IgD-negative memory B cell (primary cell): ENCODE results near the gene FBP2. TPM values are rescaled to one million over a fixed set of nuclear protein-coding genes. Genes with fewer than 3 reads are reported as not detected.
"Not testable (repeated sequence)": the region's sequence is repeated elsewhere in the genome, so short reads cannot be mapped to it uniquely, and the experiment has no call there.

Experiments used
- H3K27ac Mint-ChIP-seq, 3 donors: one replicate each; pipeline ENCODE4 v1.8.0; 2020 to 2022; ENCODE audit warnings: mild to moderate bottlenecking in 3 of 3, mixed read lengths in 3 of 3, moderate library complexity in 1 of 3
- H3K27me3 Mint-ChIP-seq: one replicate; pipeline ENCODE4 v1.8.0; 2021; ENCODE audit warnings: mixed read lengths
- H3K36me3 Mint-ChIP-seq: one replicate; pipeline ENCODE4 v1.8.0; 2020; ENCODE audit warnings: mild to moderate bottlenecking, mixed read lengths
- H3K4me1 Mint-ChIP-seq, 3 donors: one replicate each; pipeline ENCODE4 v1.8.0; 2020 to 2022; ENCODE audit warnings: mixed read lengths in 3 of 3, mild to moderate bottlenecking in 1 of 3
- H3K4me3 Mint-ChIP-seq, 4 donors: one replicate each; pipeline ENCODE4 v1.8.0; 2020 to 2022; ENCODE audit warnings: mild to moderate bottlenecking in 4 of 4, mixed read lengths in 4 of 4, moderate library complexity in 3 of 4
- H3K9me3 Mint-ChIP-seq, 3 donors: one replicate each; pipeline ENCODE4 v1.8.0; 2020 to 2021; ENCODE audit warnings: mixed read lengths in 3 of 3, mild to moderate bottlenecking in 1 of 3
- polyA plus RNA-seq: library from polyadenylated mRNA; unstranded; fragments of 300-500 nt; fragmentation: Illumina TruSeq; gene quantifications from one replicate; pipeline ENCODE4 v1.2.3, GENCODE V29; 2021

The FBP2 gene
- polyA plus RNA-seq, 1 donor from 2014 or later, result not detected

DNA sequence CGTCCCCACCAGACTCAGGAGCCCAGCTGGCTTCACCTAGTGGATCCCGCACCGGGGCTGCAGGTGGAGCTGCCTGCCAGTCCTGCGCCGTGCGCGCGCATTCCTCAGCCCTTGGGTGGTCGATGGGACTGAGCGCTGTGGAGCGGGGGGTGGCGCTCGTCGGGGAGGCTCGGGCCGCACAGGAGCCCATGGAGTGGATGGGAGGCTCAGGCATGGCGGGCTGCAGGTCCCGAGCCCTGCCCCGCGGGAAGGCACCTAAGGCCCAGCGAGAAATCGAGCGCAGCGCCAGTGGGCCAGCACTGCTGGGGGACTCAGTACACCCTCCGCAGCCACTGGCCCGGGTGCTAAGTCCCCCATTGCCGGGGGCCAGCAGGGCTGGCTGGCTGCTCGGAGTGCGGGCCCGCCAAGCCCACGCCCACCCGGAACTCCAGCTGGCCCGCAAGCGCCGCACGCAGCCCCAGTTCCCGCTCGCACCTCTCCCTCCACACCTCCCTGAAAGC lies 2.5 kb downstream of the FBP2 start:
- not testable (repeated sequence) for H3K4me3 Mint-ChIP-seq, H3K4me1 Mint-ChIP-seq, H3K9me3 Mint-ChIP-seq, H3K27me3 Mint-ChIP-seq, H3K27ac Mint-ChIP-seq, H3K36me3 Mint-ChIP-seq

DNA sequence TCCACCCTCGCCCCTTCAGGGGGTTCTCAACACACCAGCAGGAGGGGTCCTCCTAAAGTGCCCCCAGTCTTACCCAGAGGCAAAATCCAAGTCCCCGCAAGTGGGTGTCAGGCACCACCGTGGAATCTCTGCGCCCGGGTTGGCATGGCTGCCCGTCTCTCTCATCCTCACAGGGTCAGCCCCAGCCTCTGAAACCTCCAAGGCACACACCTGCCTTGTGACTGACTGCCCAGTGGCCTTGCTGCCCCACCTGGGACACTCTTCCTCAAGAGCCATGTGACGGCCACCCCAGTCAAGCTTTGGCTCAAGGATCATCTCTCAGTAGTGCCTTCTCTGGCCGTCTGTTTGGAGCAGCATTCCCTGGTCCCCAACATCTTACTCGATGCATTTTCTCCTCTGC lies 4.9 kb downstream of the FBP2 start:
- no peak overlapping the region for H3K27ac Mint-ChIP-seq
- H3K4me1 Mint-ChIP-seq, result peaks cover 2 to 9% (median 5%) of the 10 kb centered on the region in 3 donors
- no peak overlapping the region for H3K4me3 Mint-ChIP-seq
- H3K36me3 Mint-ChIP-seq, result no peaks in the 10 kb centered on the region
- H3K9me3 Mint-ChIP-seq, result no peaks in the 10 kb centered on the region
- peaks cover 2% of the 10 kb centered on the region for H3K27me3 Mint-ChIP-seq

DNA sequence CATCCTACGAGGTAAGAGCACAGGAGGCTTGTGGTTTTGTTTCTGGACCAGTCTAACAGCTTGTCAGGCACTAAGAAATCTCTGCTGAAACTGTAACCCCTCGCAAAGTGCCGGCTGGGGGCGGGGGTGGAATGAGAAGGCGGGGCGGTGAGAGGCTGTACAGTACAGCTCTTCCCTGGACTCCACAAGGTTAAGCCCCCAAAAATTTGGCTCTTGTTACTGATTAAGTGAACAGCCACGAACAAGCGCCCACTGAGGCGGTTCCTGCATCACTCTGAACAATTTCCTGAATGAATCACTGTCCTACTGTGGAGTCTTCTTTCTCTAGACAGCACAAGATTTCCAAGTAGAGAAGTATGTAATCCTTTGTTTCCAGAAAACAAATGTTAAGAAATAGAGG lies 6.8 kb downstream of the FBP2 start:
- Mint-ChIP-seq H3K36me3 (no peaks in the 10 kb centered on the region), H3K27ac (no peak overlapping the region), H3K4me3 (peak overlapping the region in 1 of 4 donors; percentile 28), H3K27me3 (peaks cover 2% of the 10 kb centered on the region), H3K4me1 (peaks cover 2 to 9% (median 5%) of the 10 kb centered on the region in 3 donors), H3K9me3 (no peaks in the 10 kb centered on the region)

DNA sequence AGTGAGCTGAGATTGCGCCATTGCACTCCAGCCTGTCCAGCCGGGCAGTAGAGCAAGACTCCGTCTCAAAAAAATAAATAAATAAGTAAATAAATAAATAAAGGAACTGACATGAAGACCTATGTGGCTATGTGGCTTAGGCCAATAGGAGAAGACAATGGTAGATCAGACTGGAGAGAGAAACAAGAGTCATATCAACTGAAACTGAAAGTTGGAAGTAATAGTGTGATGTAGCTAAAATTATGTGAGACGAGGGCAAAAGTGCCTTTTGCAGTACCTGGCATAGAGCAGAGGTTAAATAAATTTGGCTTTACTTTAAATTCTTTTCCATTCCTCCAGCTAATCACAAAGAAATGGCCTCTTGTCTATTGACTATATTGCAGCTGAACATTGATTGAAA lies 7.3 kb downstream of the FBP2 start:
- H3K27me3 Mint-ChIP-seq, result peaks cover 2% of the 10 kb centered on the region
- no peak overlapping the region for H3K27ac Mint-ChIP-seq
- no peaks in the 10 kb centered on the region for H3K9me3 Mint-ChIP-seq
- H3K4me1 Mint-ChIP-seq, result peaks cover 2 to 9% (median 5%) of the 10 kb centered on the region in 3 donors
- H3K36me3 Mint-ChIP-seq, result no peaks in the 10 kb centered on the region
- peak overlapping the region in 1 of 4 donors; percentile 38 for H3K4me3 Mint-ChIP-seq

DNA sequence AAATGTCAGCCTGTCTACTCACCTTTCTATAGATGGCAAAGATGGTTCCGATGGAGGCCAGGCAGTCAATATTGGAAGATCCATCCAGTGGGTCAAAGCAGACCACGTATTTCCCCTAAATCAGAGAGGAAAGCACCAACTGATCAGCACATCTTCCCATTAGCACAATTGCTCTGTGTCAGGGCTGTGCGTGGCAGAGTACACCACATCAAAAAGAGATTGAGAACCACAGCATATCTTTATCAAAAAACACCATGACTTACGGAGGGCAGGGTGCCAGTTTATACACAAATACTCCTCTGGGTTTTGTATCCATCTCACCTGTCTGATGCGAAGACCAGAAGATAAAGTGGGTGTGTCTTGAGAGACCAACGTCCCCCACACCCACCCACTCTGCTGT lies 9.1 kb downstream of the FBP2 start:
- Mint-ChIP-seq H3K27ac (no peak overlapping the region), H3K9me3 (no peaks in the 10 kb centered on the region), H3K36me3 (no peaks in the 10 kb centered on the region), H3K4me3 (peak overlapping the region in 1 of 4 donors; percentile 3), H3K4me1 (peaks cover 2 to 11% (median 5%) of the 10 kb centered on the region in 3 donors), H3K27me3 (peaks cover 2% of the 10 kb centered on the region)

DNA sequence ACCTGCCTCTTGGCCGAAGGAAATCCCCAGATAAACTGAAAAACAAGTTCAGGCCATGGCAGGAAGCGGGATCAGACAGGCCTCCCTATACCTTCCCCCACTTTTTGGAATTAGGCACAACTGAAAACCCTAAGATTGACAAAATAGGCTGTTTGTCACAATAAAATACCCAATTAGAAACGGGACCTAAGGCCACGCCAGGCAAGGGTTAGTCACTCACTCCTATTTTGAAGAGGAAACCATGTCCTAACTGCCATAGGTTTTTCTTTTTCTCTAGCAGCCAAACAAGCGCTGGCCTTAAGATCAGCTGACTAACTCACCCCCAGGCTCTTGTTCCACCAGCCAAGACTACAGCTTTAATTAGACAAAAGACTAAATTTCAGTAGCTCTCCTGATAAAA lies 11.9 kb downstream of the FBP2 start:
- Mint-ChIP-seq H3K4me1 (peaks cover 4 to 9% (median 5%) of the 10 kb centered on the region in 3 donors), H3K27ac (no peak overlapping the region)

DNA sequence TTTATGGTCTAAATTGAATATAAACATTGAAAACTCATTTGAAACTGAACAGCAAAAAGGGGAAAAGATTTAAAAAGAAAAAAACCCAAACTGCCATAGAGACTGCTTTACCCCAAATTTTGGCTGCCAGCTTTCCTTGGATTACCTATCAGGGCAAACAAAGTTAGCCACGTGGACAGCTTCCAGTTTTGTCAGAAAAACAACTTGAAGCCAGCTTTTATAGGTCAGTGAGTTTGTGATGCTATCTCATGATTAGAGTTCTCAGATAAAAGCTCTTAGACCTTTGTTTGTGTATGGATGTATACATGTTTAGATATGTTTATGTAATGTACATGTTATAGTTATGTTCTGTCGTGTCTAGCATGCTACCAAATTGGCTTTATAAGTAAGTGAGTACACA lies 16.1 kb downstream of the FBP2 start:
- H3K36me3 Mint-ChIP-seq, result no peaks in the 10 kb centered on the region
- peaks cover 0 to 3% (median 3%) of the 10 kb centered on the region in 3 donors for H3K4me1 Mint-ChIP-seq
- H3K27me3 Mint-ChIP-seq, result peaks cover 3% of the 10 kb centered on the region
- H3K9me3 Mint-ChIP-seq, result no peaks in the 10 kb centered on the region
- H3K27ac Mint-ChIP-seq, result no peak overlapping the region
- H3K4me3 Mint-ChIP-seq, result no peak overlapping the region

More for the DNA sequence above, 11.9 kb downstream of the FBP2 start:
- no peak overlapping the region for H3K4me3 Mint-ChIP-seq
- H3K9me3 Mint-ChIP-seq, result no peaks in the 10 kb centered on the region
- no peaks in the 10 kb centered on the region for H3K27me3 Mint-ChIP-seq
- no peaks in the 10 kb centered on the region for H3K36me3 Mint-ChIP-seq

DNA sequence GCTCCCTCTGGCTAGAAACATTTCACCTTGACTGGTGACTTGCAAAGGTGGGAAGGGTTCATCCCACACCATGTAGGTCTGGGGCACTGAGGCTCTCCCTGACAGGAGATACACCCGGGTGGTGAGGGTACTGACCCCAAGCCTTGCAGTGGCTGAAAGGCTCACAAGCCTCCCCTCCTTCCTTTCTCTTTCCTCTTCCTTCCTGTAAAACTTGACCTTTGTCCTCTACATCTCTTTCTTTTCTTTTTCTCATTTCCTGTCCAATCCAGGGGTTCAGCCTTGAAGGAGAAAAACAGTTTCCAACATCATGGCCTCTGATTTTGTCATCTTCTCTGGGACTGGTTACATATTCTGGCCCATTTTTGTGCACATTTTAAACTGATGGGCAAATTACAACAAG lies 16.6 kb downstream of the FBP2 start:
- H3K4me1 Mint-ChIP-seq, result peaks cover 0 to 3% (median 3%) of the 10 kb centered on the region in 3 donors
- H3K9me3 Mint-ChIP-seq, result no peaks in the 10 kb centered on the region
- no peak overlapping the region for H3K27ac Mint-ChIP-seq
- no peak overlapping the region for H3K4me3 Mint-ChIP-seq
- no peaks in the 10 kb centered on the region for H3K36me3 Mint-ChIP-seq
- peaks cover 7% of the 10 kb centered on the region for H3K27me3 Mint-ChIP-seq

DNA sequence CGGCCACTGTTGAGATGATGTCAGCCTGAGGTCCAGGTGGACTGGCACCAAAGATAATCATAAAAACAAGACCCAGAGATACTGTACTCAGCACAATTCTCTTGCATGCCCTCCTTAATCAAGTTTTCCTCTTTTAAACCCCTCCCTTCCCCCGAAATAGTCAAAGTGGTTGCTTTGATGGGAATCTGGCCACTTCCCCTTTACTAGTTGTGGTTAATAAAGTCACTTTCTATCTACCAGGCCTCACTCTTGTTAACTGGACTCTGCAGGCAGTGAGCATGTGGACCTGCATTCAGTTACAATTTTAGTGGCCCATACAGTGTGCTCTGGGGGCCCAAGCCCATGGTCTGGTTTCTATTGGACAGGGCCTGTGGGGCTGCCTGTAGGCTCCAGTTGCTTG lies 17.5 kb downstream of the FBP2 start:
- no peak overlapping the region for H3K27ac Mint-ChIP-seq
- H3K36me3 Mint-ChIP-seq, result no peaks in the 10 kb centered on the region
- peaks cover 0 to 3% (median 3%) of the 10 kb centered on the region in 3 donors for H3K4me1 Mint-ChIP-seq
- no peak overlapping the region for H3K4me3 Mint-ChIP-seq
- no peaks in the 10 kb centered on the region for H3K9me3 Mint-ChIP-seq
- peaks cover 7% of the 10 kb centered on the region for H3K27me3 Mint-ChIP-seq

DNA sequence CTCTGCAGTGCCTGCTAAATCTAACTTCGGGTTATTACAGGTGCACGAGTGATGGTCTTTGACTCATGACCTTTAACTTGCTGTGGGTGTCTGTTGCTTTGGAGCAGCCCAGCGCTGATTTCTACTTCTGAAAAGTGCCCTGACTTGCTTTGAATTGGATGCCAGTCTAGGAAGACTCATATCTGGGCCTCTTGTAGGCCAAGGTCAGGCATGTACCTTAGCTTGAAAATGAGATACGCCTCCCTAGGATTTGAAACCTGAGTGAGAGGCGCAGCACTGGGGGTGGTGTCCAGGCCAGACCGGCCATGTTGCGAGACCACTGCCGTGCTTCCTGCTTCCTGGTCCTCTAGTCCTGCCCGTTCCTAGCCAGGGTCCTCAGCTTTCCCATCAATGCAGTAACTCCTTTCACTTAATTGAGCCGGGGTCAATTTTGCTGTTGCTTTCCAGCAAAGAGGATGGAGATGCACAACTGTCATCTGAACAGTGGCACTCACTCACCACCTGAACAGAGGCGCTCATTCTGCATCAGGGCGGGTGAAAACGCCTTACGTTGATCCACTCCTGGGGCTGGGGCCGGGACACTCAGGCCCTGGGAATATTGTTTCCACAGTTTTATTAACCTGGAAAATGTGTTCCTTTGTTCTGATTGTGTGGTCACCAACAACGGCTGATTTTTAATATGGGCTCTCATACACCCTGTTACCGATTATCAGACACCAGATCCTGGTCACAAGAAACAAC lies 24.5 kb downstream of the FBP2 start:
- Mint-ChIP-seq H3K4me3 (no peak overlapping the region), H3K4me1 (no peaks in the 10 kb centered on the region), H3K27me3 (peaks cover 4% of the 10 kb centered on the region), H3K9me3 (peaks cover 0 to 3% (median 0%) of the 10 kb centered on the region in 3 donors), H3K36me3 (no peaks in the 10 kb centered on the region), H3K27ac (no peak overlapping the region)

DNA sequence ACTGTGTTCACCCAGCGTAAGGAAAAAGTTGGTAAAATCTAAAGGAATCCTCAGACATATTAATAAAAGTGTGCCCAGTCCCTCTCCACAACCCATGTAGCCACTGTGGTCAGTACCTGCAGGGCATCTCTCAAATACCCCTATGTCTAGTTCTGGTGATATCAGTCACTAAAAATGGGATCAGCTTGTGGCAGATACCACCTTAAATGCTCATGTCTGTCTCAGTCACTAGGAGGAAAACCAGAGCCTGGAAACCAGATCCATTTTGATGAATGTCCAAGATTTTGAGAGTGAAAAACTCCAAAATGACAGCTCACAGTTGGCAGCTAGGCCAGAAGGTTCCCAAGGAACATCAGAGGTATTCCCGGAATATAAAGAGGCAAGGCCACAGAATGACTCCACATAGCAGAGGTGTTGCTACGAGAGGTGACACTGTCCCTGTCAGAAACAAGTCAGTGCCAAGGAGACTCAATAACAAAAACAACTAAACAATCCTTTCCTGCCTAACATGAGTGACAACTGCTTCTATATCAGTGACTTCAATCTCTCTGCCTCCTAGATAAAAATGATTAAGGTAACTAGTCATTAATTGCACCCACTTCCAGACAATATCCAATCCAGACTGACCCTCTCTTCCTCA lies 25.3 kb downstream of the FBP2 start:
- Mint-ChIP-seq H3K9me3 (peaks cover 0 to 4% (median 0%) of the 10 kb centered on the region in 3 donors), H3K27ac (no peak overlapping the region), H3K4me1 (no peaks in the 10 kb centered on the region), H3K27me3 (peaks cover 4% of the 10 kb centered on the region), H3K4me3 (no peak overlapping the region), H3K36me3 (no peaks in the 10 kb centered on the region)

DNA sequence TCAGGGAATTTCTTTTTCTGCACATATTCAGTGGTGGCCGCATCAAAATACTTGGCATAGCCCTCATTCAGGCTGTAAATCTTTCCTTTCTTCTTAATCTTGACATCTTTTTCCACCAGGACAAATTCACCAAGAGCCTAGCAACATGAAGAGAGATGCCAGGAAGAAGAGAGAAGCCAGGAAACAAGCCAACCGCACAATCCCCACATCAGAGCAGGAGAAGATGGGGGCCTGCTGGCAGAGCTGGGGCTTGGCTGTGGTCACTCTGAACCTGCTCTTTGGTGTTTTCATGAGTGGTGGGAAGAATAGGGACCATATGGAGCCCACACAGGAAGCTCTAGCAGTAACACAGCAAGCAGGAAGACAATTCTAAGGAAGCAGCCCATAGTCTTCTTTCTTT lies 26.4 kb downstream of the FBP2 start:
- H3K9me3 Mint-ChIP-seq, result peaks cover 0 to 4% (median 0%) of the 10 kb centered on the region in 3 donors
- H3K4me1 Mint-ChIP-seq, result no peaks in the 10 kb centered on the region
- no peak overlapping the region for H3K4me3 Mint-ChIP-seq
- H3K27ac Mint-ChIP-seq, result no peak overlapping the region
- H3K27me3 Mint-ChIP-seq, result peaks cover 10% of the 10 kb centered on the region
- H3K36me3 Mint-ChIP-seq, result no peaks in the 10 kb centered on the region

DNA sequence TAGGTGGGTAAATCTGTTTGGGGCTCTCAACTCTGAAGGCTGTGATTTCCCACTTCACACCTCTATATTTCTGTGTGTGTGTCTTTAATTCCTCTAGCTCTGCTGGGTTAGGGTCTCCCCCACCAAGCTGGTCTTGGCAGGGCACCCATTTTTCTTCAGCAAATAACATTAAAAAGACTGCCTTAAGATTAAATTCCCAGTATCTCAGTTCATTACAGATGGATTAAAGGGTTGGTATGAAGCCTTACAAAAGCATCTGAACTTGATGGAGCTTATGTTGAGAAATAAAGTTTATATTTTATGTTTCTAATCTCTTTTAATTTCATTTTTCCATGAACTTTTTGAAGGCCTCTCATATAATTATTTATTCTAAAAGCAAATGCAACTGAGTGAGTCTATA lies 27.1 kb downstream of the FBP2 start:
- no peaks in the 10 kb centered on the region for H3K36me3 Mint-ChIP-seq
- H3K27me3 Mint-ChIP-seq, result peaks cover 11% of the 10 kb centered on the region
- peaks cover 0 to 4% (median 0%) of the 10 kb centered on the region in 3 donors for H3K9me3 Mint-ChIP-seq
- no peak overlapping the region for H3K4me3 Mint-ChIP-seq
- H3K27ac Mint-ChIP-seq, result no peak overlapping the region
- H3K4me1 Mint-ChIP-seq, result no peaks in the 10 kb centered on the region

DNA sequence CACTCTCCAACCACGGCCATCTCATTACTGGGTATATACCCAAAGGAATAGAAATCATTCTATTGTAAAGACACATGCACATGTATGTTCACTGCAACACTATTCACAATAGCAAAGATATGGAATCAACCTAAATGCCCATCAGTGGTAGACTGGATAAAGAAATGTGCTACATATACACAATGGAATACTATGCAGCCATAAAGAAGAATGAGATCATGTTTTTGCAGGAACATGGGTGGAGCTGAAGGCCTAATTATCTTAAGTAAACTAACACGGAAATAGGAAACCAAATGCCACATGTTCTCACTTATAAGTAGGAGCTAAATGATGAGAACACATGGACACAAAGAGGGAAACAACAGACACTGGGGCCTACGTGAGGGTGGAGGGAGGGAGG lies 29.3 kb downstream of the FBP2 start:
- peaks cover 15% of the 10 kb centered on the region for H3K27me3 Mint-ChIP-seq
- not testable (repeated sequence) for H3K4me1 Mint-ChIP-seq, H3K36me3 Mint-ChIP-seq, H3K27ac Mint-ChIP-seq, H3K9me3 Mint-ChIP-seq, H3K4me3 Mint-ChIP-seq

DNA sequence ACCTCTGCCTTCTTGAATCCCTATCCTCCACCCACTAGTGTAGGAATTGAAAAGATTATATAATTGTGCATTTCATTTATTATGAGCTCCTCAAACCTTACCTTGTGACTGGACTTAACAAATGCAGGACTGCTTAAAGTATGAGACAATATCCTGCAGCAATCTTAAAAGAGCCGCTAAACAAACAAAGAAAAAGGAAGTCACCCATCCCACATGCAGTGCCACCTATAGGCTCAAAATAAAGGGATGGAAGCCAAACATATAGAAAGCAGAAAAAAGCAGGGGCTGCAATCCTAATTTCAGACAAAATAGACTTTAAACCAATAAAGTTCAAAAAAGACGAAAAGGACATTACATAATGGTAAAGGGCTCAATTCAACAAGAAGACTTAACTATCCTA lies 30.1 kb downstream of the FBP2 start:
- Mint-ChIP-seq H3K27ac (no peak overlapping the region), H3K4me1 (no peaks in the 10 kb centered on the region), H3K27me3 (peaks cover 16% of the 10 kb centered on the region), H3K36me3 (no peaks in the 10 kb centered on the region), H3K4me3 (no peak overlapping the region), H3K9me3 (peaks cover 0 to 4% (median 0%) of the 10 kb centered on the region in 3 donors)

DNA sequence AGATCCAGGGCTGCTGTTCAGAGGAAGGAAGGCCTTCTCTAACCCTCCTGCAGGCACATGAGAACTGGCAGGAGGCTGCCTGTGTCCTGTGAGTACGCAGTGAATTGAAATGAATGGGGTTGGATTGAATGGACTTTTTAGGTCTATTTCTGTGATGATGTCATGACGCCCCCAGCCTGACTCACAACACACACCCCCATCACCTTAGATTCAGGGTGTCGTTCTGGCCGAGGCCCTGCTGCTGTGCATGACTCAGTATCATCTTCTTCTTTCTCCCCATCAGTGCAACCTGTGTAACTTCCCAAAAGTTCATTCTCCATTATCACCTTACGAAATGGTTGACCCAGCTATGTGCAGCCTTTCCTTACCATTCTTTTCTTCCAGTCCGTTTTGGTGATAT lies 33.4 kb downstream of the FBP2 start:
- H3K27ac Mint-ChIP-seq, result no peak overlapping the region
- H3K4me1 Mint-ChIP-seq, result no peaks in the 10 kb centered on the region
- H3K27me3 Mint-ChIP-seq, result peaks cover 21% of the 10 kb centered on the region
- no peaks in the 10 kb centered on the region for H3K36me3 Mint-ChIP-seq
- H3K9me3 Mint-ChIP-seq, result peaks cover 0 to 4% (median 0%) of the 10 kb centered on the region in 3 donors
- no peak overlapping the region for H3K4me3 Mint-ChIP-seq
